Activated CD8-positive, alpha-beta memory T cell treated with anti-CD3 and anti-CD28 coated beads, Interleukin-2, amount 10 ng/mL, durations not matched to agents 7 days and 5 days (primary cell): ENCODE results near the gene TCF4. TPM values are rescaled to one million over a fixed set of nuclear protein-coding genes. Genes with fewer than 3 reads are reported as not detected.

Source experiments
- ATAC-seq: fragments of 150-1000 bp; cut with Tn5 transposase; one replicate; pipeline ENCODE4 v1.10.0; 2021; ENCODE audit warnings: moderate library complexity
- CTCF ChIA-PET: fragments of 350-600 bp; sonication (Branson Sonifier 250); formaldehyde crosslinking; loops from one replicate; lab custom pipeline; 2021; ENCODE audit warnings: antibody characterized with exemption; lab: Charles Lee
- DNase-seq: peaks from one replicate; pipeline ENCODE4 v3.0.0-alpha.2; 2020
- H3K27ac Mint-ChIP-seq: one replicate; pipeline ENCODE4 v1.8.0; 2021; ENCODE audit warnings: mild to moderate bottlenecking, mixed read lengths
- H3K27me3 Mint-ChIP-seq: one replicate; pipeline ENCODE4 v1.8.0; 2021; ENCODE audit warnings: mixed read lengths
- H3K36me3 Mint-ChIP-seq: one replicate; pipeline ENCODE4 v1.8.0; 2021; ENCODE audit warnings: mild to moderate bottlenecking, mixed read lengths
- H3K4me1 Mint-ChIP-seq: one replicate; pipeline ENCODE4 v1.8.0; 2021; ENCODE audit warnings: mixed read lengths
- H3K4me3 Mint-ChIP-seq: one replicate; pipeline ENCODE4 v1.8.0; 2021; ENCODE audit warnings: mild to moderate bottlenecking, moderate library complexity, mixed read lengths
- H3K9me3 Mint-ChIP-seq: one replicate; pipeline ENCODE4 v1.8.0; 2022; ENCODE audit warnings: low read depth, mixed read lengths
- total RNA-seq, 2 experiments: library from RNA; stranded (reverse); gene quantifications; one replicate each; pipeline ENCODE4 v1.2.3, GENCODE V29; 2021

TCF4 gene
- total RNA-seq, 2 experiments from 2014 or later, result 1.2 to 2.0 TPM

GRCh38 chr18:55289775-55290174, 298.2 kb downstream of the TCF4 start:
- no peaks in the 10 kb centered on the region for H3K27me3 Mint-ChIP-seq
- CTCF ChIA-PET, result no interaction called here
- no peaks in the 10 kb centered on the region for H3K9me3 Mint-ChIP-seq
- H3K4me1 Mint-ChIP-seq, result no peaks in the 10 kb centered on the region
- H3K36me3 Mint-ChIP-seq, result no peaks in the 10 kb centered on the region
- no peak for DNase-seq
- no peak overlapping the region for H3K4me3 Mint-ChIP-seq
- H3K27ac Mint-ChIP-seq, result no peak overlapping the region
- no peak for ATAC-seq

DNA sequence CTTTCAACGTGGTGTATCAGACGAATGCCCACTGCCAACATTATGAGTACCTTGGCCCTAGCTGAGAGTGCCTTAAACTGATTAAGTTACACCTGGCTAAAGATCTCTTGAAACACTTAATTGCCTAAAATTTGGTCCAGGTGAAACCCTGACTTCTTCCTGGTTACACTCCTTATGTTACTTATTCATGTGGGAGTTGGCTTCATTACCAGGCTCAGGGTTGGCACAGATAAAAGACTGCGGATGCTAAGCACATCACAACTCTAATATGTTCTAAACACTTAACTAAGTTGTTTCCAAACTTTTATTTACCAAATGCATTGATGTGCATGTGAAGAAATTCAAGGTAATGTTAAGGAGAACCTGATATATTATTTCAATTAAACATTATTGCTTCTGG, 298.9 kb downstream of the TCF4 start:
- no peak overlapping the region for H3K4me3 Mint-ChIP-seq
- no peak overlapping the region for H3K27ac Mint-ChIP-seq
- ATAC-seq (no peak), DNase-seq (no peak)
- H3K9me3 Mint-ChIP-seq, result no peaks in the 10 kb centered on the region
- no peaks in the 10 kb centered on the region for H3K27me3 Mint-ChIP-seq
- CTCF ChIA-PET, result no interaction called here
- H3K36me3 Mint-ChIP-seq, result no peaks in the 10 kb centered on the region
- H3K4me1 Mint-ChIP-seq, result no peaks in the 10 kb centered on the region

DNA sequence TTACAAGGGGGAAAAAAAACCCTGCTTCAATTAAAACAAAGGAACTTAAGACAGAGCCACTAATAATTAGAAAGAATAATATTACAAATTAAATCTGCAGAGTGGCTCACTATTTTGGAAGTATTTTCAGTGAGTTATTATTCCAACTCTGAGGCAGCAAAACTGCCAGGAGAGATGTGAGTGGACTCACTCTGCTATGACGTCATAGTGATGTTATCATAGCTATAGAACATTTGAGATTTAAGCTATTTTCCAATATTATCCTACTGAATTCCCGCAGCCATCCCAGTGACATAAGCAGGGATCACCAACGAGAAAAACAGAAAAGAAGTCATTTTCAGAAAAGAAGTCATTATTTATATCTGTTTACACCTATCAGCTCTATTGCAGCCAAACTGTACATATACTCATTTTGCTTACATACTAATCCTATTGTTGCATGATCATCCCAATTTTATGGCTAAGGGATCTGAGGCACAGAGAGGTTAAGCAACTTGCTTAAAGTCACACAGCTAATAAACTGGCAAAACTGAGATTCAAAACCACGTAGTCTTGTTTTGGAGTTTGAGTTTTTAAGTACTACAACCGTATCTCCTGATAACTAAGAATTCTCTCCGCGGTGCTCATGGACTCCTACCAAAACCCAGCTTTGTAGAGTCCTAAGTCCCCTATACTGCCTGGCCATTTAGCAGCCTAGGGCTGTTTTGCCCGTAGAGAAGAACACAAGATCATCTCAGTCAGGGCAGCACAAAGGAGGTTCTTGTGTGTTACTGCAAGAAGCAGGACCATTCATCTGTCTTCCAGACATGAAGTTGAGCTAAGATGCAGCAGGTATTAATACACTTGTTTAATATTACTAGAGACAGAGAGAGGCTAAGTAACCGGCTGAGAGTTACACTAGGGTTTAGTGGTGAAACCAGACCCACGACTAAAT, 299.8 kb downstream of the TCF4 start:
- Mint-ChIP-seq H3K27me3 (no peaks in the 10 kb centered on the region), H3K9me3 (no peaks in the 10 kb centered on the region), H3K4me3 (no peak overlapping the region), H3K27ac (no peak overlapping the region), H3K36me3 (no peaks in the 10 kb centered on the region), H3K4me1 (no peaks in the 10 kb centered on the region)
- CTCF ChIA-PET, result no interaction called here
- ATAC-seq (no peak), DNase-seq (no peak)

GRCh38 chr18:55287149-55287806, 300.7 kb downstream of the TCF4 start:
- no peak for ATAC-seq
- CTCF ChIA-PET, result interaction anchor here (1.0 kb wide), 1 partner anchor 12 kb away, joined by 3 read pairs; no protein-coding TSS in a partner anchor
- H3K9me3 Mint-ChIP-seq, result no peaks in the 10 kb centered on the region

GRCh38 chr18:55286257-55286825, 301.7 kb downstream of the TCF4 start:
- H3K4me3 Mint-ChIP-seq, result no peak overlapping the region
- no peak overlapping the region for H3K27ac Mint-ChIP-seq
- no peaks in the 10 kb centered on the region for H3K4me1 Mint-ChIP-seq
- H3K27me3 Mint-ChIP-seq, result no peaks in the 10 kb centered on the region
- CTCF ChIA-PET, result interaction anchor here (1.0 kb wide), 1 partner anchor 11 kb away, joined by 3 read pairs; no protein-coding TSS in a partner anchor
- DNase-seq (no peak), ATAC-seq (no peak)
- H3K36me3 Mint-ChIP-seq, result no peaks in the 10 kb centered on the region
- H3K9me3 Mint-ChIP-seq, result no peaks in the 10 kb centered on the region

More at GRCh38 chr18:55287149-55287806, 300.7 kb downstream of the TCF4 start:
- no peak for DNase-seq
- no peak overlapping the region for H3K4me3 Mint-ChIP-seq
- H3K4me1 Mint-ChIP-seq, result no peaks in the 10 kb centered on the region
- H3K36me3 Mint-ChIP-seq, result no peaks in the 10 kb centered on the region
- H3K27ac Mint-ChIP-seq, result no peak overlapping the region
- H3K27me3 Mint-ChIP-seq, result no peaks in the 10 kb centered on the region

DNA sequence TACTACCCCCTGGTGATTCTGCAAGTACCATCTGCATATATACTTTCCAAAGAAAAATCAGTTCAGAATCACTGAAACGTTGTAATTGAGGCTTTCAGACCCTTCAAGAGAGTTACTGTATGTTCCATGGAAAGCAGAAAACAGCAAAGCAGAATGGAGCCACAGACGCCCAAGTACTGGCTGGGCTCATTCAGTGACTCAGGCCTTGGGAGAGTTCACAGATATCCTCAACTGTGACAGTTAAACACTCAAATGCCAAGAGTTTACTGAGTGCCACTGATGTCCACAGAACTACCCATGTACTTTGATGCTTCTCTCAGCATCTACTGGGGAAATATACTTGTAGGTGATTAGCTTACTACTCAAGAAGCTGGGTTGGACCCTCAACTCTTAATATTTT, 303.4 kb downstream of the TCF4 start:
- no peak overlapping the region for H3K4me3 Mint-ChIP-seq
- ATAC-seq, result no peak
- H3K4me1 Mint-ChIP-seq, result no peaks in the 10 kb centered on the region
- DNase-seq, result no peak
- no peaks in the 10 kb centered on the region for H3K36me3 Mint-ChIP-seq
- H3K9me3 Mint-ChIP-seq, result no peaks in the 10 kb centered on the region
- no peak overlapping the region for H3K27ac Mint-ChIP-seq
- CTCF ChIA-PET, result no interaction called here
- H3K27me3 Mint-ChIP-seq, result no peaks in the 10 kb centered on the region

DNA sequence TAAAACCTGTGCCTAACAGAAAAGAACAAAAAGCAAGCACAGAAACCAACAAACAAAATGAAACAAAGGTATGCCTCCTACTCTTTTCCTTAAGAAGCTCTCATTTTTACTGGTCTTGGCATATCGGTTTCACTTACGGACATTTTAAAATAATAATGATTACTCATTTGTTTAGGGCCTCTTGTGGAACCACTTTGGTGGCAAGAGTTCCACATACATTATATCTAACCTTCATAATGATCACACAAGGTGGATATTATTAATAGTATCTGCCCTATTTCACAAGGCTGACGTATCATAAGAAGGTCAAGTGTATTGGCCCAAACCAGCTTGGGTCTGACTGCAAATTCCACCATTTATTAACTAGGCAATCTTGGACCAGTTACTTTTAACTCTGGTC, 304.7 kb downstream of the TCF4 start:
- Mint-ChIP-seq H3K27ac (no peak overlapping the region), H3K4me1 (no peaks in the 10 kb centered on the region), H3K27me3 (no peaks in the 10 kb centered on the region), H3K9me3 (no peaks in the 10 kb centered on the region), H3K36me3 (no peaks in the 10 kb centered on the region), H3K4me3 (no peak overlapping the region)
- CTCF ChIA-PET, result no interaction called here
- DNase-seq, result no peak
- ATAC-seq, result no peak

GRCh38 chr18:55280503-55280902, 307.5 kb downstream of the TCF4 start:
- Mint-ChIP-seq H3K36me3 (no peaks in the 10 kb centered on the region), H3K4me3 (no peak overlapping the region), H3K27ac (no peak overlapping the region), H3K4me1 (no peaks in the 10 kb centered on the region), H3K9me3 (no peaks in the 10 kb centered on the region), H3K27me3 (no peaks in the 10 kb centered on the region)
- no peak for DNase-seq
- CTCF ChIA-PET, result no interaction called here
- ATAC-seq, result no peak

- H3K4me1 Mint-ChIP-seq, result no peaks in the 10 kb centered on the region
- H3K36me3 Mint-ChIP-seq, result no peaks in the 10 kb centered on the region
- H3K27me3 Mint-ChIP-seq, result no peaks in the 10 kb centered on the region
- no peaks in the 10 kb centered on the region for H3K9me3 Mint-ChIP-seq
- no peak overlapping the region for H3K27ac Mint-ChIP-seq
- CTCF ChIA-PET, result interaction anchor here (0.7 to 2.2 kb wide), 4 partner anchors 11 to 1805 kb away, joined by 3 to 9 read pairs (median 4); no protein-coding TSS in a partner anchor
- no peak overlapping the region for H3K4me3 Mint-ChIP-seq
- no peak for ATAC-seq
- no peak for DNase-seq
Observed at GRCh38 chr18:55275039-55275901, 312.7 kb downstream of the TCF4 start.

DNA sequence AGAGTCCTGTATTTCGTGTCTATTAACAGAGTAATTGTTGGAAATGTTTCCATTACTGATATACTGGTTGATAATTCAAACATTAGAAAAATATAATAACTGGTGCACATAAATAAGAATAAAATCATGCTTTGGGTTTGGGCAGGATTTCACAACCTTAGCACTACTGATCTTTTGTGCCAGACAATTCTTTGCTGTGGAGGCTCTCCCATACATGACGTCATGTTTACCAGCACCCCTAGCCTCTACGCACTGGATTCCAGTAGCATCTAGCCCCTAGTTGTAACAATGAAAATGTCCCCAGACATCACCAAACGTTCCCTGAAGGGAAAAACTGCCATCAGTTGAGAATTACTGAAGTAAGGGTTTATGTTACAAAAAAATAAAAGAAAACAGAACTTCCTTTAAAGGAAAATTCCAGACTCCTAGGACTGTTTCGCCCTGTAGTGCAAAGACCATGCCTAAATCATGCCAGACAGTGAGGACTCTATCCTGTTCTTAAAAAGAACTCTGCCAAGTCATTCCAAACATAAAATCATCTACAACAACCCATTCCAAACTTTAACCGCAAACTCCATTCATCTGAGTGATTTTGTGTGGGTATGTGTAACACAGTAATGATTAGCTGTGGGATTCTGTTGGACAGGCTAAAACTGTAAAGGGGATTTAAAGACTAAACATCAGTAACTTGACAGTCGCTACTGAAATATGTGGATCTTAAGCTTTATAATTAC, 315.3 kb downstream of the TCF4 start:
- H3K27me3 Mint-ChIP-seq, result no peaks in the 10 kb centered on the region
- peaks cover 6% of the 10 kb centered on the region for H3K4me1 Mint-ChIP-seq
- ATAC-seq (no peak), DNase-seq (no peak)
- CTCF ChIA-PET, result no interaction called here
- H3K36me3 Mint-ChIP-seq, result no peaks in the 10 kb centered on the region
- H3K9me3 Mint-ChIP-seq, result no peaks in the 10 kb centered on the region
- no peak overlapping the region for H3K4me3 Mint-ChIP-seq
- no peak overlapping the region for H3K27ac Mint-ChIP-seq

DNA sequence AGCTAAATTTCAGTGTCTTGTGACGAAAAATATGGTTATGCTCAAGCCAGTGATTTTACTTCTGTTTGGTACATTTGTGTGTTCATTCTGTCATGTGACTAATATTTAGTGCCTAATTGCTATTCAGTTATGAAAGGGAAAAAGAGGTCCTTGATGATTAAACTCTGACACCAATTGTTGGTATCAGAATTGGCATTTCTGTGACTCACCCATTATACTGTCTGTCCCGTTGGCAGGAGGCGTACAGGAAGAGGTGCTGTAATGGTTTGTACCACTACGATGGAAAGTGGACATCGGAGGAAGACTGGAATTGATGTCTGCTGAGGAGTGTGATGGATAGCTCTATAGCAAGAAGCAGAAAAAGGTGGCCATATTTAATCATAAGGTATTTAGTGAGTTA, 318.4 kb downstream of the TCF4 start:
- CTCF ChIA-PET, result no interaction called here
- no peaks in the 10 kb centered on the region for H3K9me3 Mint-ChIP-seq
- ATAC-seq, result no peak
- H3K36me3 Mint-ChIP-seq, result no peaks in the 10 kb centered on the region
- DNase-seq, result no peak
- no peaks in the 10 kb centered on the region for H3K27me3 Mint-ChIP-seq
- peaks cover 6% of the 10 kb centered on the region for H3K4me1 Mint-ChIP-seq
- H3K27ac Mint-ChIP-seq, result no peak overlapping the region
- H3K4me3 Mint-ChIP-seq, result no peak overlapping the region

GRCh38 chr18:55268628-55269275, 319.2 kb downstream of the TCF4 start:
- Mint-ChIP-seq H3K27me3 (no peaks in the 10 kb centered on the region), H3K9me3 (no peaks in the 10 kb centered on the region), H3K4me1 (peaks cover 6% of the 10 kb centered on the region), H3K27ac (no peak overlapping the region), H3K36me3 (no peaks in the 10 kb centered on the region), H3K4me3 (no peak overlapping the region)
- no peak for DNase-seq
- CTCF ChIA-PET, result interaction anchor here (1.2 kb wide), 1 partner anchor 31 kb away, joined by 3 read pairs; no protein-coding TSS in a partner anchor
- no peak for ATAC-seq
